Kidney (tissue), 14 donors: ENCODE data around the gene TRIM27. TPM values are rescaled to one million over a fixed set of nuclear protein-coding genes. Genes with fewer than 3 reads are reported as not detected.

Experiments used
- DNase-seq, 5 donors: peaks; one replicate each; pipeline ENCODE4 v3.0.0-alpha.2; 2013 to 2020
- FAIRE-seq: peaks from 2 replicates; lab custom pipeline; 2012; peaks lifted over from hg19 to GRCh38; lab: Jason Lieb, UNC
- H3K27ac ChIP-seq, 2 donors: one replicate each; pipeline ENCODE4 v1.7.0; 2013; ENCODE audit warnings: low read depth in 2 of 2, low read length in 2 of 2, inconsistent platforms in 1 of 2
- H3K27me3 ChIP-seq: one replicate; pipeline ENCODE4 v1.7.1; 2013; ENCODE audit warnings: low read length, inconsistent platforms; ENCODE audit not compliant: control insufficient read depth, insufficient read depth
- H3K36me3 ChIP-seq, 3 donors: one replicate each; pipeline versions ENCODE4 v1.7.0 to v1.7.1; 2013; ENCODE audit warnings: low read length in 3 of 3, control low read depth in 1 of 3, inconsistent platforms in 1 of 3; ENCODE audit not compliant: insufficient read depth in 3 of 3, control insufficient read depth in 2 of 3
- H3K4me1 ChIP-seq, 3 donors: one replicate each; pipeline versions ENCODE4 v1.7.0 to v1.7.1; 2013; ENCODE audit warnings: low read length in 3 of 3, inconsistent platforms in 1 of 3, low read depth in 1 of 3; ENCODE audit not compliant: control insufficient read depth in 2 of 3, insufficient read depth in 2 of 3
- H3K4me3 ChIP-seq, 3 donors: one replicate each; pipeline versions ENCODE4 v1.7.0 to v1.8.1; 2013; ENCODE audit warnings: low read length in 3 of 3, control low read depth in 1 of 3, inconsistent platforms in 1 of 3
- H3K9ac ChIP-seq, 3 donors: one replicate each; pipeline versions ENCODE4 v1.7.0 to v1.7.1; 2013; ENCODE audit warnings: low read length in 3 of 3, control low read depth in 1 of 3, inconsistent platforms in 1 of 3
- H3K9me3 ChIP-seq, 3 donors: one replicate each; pipeline versions ENCODE4 v1.7.0 to v1.7.1; 2013; ENCODE audit warnings: low read length in 3 of 3, control low read depth in 1 of 3, inconsistent platforms in 1 of 3; ENCODE audit not compliant: control insufficient read depth in 2 of 3, insufficient read depth in 1 of 3
- intact Hi-C: fragments of 100-400 bp; cut with DNase I; formaldehyde crosslinking; loops from one replicate; pipeline ENCODE4 v1.11.1; 2022
- polyA plus RNA-seq: library from polyadenylated mRNA; stranded (reverse); fragments of 350-450 nt; fragmentation: Illumina TruSeq; extraction: RNeasy Lipid Tissue Mini Kit (QIAGEN cat#74804); gene quantifications from one replicate; pipeline ENCODE4 v1.2.3, GENCODE V29; 2014; ENCODE audit warnings: low read depth, low replicate concordance; ENCODE audit not compliant: insufficient read depth
- total RNA-seq: library from RNA; stranded (reverse); fragmentation: NEBNext Ultra II Directional; extraction: Animal tissue kit (Norgen Biotek cat#: 25700); gene quantifications from one replicate; pipeline ENCODE4 v1.2.1, GENCODE V29; 2021
- TF ChIP-seq, protein P1 (sequence below): IDR thresholded peaks from 3 replicates; pipeline ENCODE4 v1.5.1; 2012; ENCODE audit warnings: mild to moderate bottlenecking, moderate library complexity, borderline replicate concordance; ENCODE audit not compliant: insufficient read depth; ENCODE audit errors: extremely low read depth
- donor health status: control.
- donor health status: control.
- donor health status: control.
- donor health status: control.
- donor health status: control.
- donor health status: DM: yes; HTN: yes; CAD: no.
- donor health status: Normal renal cell carcinoma (clear cell type).

TRIM27 gene
- total and polyA plus RNA-seq, 2 donors from 2014 or later: 33.9 to 47.7 TPM

DNA sequence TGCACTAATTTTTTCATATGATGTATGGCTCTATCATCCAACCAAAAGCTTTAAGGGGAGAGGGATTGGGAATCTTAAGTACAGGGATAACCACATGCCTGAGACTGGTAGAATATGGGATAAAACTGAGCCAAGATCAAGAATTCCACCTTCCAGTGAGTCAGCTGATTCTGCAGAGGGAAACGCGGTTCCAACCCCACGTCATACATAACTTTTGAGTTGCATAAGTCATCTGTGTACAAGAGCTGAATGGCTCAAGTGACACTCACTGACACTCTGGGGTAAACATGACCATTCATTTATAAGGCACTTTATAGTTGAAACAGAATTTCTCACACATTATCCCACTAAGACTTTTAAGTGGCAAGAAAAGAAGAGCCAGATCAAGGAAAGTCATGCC is 16.4 kb downstream of the TRIM27 start:
- no peaks in the 10 kb centered on the region for H3K27me3 ChIP-seq
- H3K4me1 ChIP-seq: no peaks in the 10 kb centered on the region
- H3K36me3 ChIP-seq: peaks cover 16 to 59% (median 52%) of the 10 kb centered on the region in 3 donors
- H3K9me3 ChIP-seq: no peaks in the 10 kb centered on the region
- TF ChIP-seq, protein P1, sequence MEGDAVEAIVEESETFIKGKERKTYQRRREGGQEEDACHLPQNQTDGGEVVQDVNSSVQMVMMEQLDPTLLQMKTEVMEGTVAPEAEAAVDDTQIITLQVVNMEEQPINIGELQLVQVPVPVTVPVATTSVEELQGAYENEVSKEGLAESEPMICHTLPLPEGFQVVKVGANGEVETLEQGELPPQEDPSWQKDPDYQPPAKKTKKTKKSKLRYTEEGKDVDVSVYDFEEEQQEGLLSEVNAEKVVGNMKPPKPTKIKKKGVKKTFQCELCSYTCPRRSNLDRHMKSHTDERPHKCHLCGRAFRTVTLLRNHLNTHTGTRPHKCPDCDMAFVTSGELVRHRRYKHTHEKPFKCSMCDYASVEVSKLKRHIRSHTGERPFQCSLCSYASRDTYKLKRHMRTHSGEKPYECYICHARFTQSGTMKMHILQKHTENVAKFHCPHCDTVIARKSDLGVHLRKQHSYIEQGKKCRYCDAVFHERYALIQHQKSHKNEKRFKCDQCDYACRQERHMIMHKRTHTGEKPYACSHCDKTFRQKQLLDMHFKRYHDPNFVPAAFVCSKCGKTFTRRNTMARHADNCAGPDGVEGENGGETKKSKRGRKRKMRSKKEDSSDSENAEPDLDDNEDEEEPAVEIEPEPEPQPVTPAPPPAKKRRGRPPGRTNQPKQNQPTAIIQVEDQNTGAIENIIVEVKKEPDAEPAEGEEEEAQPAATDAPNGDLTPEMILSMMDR: no peak
- intact Hi-C loops: no loop called here
- no peak for FAIRE-seq
- DNase-seq: no peak
- H3K4me3 ChIP-seq: no peak overlapping the region
- no peak overlapping the region for H3K27ac ChIP-seq
- H3K9ac ChIP-seq: no peak overlapping the region

DNA sequence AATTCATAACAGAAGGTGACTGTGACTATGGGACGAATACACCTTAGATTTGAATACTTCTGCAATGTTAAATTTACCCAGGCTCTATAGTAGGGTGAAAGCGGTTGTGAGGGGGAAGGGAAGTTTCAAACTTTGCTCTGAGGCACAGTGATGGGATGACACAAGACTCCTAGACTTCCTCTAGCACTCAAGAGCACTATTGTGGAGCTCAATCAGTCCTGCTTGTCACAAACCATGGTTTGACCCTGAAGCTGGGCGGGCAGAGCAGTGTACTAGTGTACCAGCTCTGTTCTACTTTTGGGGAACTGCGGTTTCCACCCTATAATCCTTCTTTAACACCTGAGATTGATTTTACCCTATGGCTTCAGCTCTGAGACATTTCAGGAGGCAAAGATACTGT is 17.1 kb downstream of the TRIM27 start:
- no peaks in the 10 kb centered on the region for H3K4me1 ChIP-seq
- H3K4me3 ChIP-seq: no peak overlapping the region
- H3K36me3 ChIP-seq: peaks cover 16 to 58% (median 50%) of the 10 kb centered on the region in 3 donors
- no peak overlapping the region for H3K9ac ChIP-seq
- FAIRE-seq: no peak
- H3K9me3 ChIP-seq: no peaks in the 10 kb centered on the region
- intact Hi-C loops: no loop called here
- no peak overlapping the region for H3K27ac ChIP-seq
- H3K27me3 ChIP-seq: no peaks in the 10 kb centered on the region
- TF ChIP-seq, protein P1: no peak
- no peak for DNase-seq

DNA sequence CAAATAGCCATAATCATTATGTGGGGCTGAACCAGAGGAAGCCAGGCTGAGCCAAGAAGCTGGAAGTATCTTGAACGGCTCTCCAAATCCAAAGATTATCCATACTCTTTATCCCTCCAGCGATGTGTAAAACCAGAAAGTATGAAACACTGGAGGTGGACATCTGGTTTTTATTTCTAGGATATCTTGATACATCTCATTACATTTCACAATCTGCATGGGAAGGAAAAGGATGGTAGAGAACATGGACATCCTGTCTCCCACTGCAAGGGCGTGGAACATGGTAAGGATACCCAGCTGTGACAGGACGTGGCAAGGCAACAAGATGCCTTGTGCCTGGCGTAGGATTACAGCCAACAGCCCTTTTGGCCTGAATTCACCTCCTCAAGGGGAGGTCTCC is 20.1 kb downstream of the TRIM27 start:
- peaks cover 14 to 52% (median 38%) of the 10 kb centered on the region in 3 donors for H3K36me3 ChIP-seq
- no peaks in the 10 kb centered on the region for H3K9me3 ChIP-seq
- TF ChIP-seq, protein P1: no peak
- H3K4me1 ChIP-seq: no peaks in the 10 kb centered on the region
- FAIRE-seq (no peak), DNase-seq (no peak)
- intact Hi-C loops: no loop called here
- no peak overlapping the region for H3K27ac ChIP-seq
- no peak overlapping the region for H3K9ac ChIP-seq
- H3K27me3 ChIP-seq: no peaks in the 10 kb centered on the region
- no peak overlapping the region for H3K4me3 ChIP-seq

DNA sequence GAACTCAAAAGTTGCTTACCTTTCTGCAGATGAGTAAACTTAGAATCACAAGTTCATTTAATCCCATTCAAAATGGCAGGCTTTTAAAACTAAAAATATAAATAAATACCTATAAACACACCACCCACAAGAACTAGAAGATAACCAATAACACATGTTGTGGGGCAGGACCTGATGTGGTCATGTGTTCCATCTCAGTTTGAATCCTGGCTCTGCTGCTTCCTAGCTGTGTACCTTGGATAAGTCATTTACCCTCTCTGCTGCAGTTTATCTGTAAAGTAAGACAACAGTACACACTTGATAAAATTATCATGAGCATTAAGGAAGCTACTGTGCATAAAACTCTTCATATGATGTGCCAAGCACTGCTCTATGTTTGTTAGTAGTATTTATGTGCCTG is 22.0 kb downstream of the TRIM27 start:
- no peak for FAIRE-seq
- H3K9me3 ChIP-seq: no peaks in the 10 kb centered on the region
- peaks cover 10 to 35% (median 24%) of the 10 kb centered on the region in 3 donors for H3K36me3 ChIP-seq
- intact Hi-C loops: no loop called here
- H3K4me3 ChIP-seq: no peak overlapping the region
- H3K27me3 ChIP-seq: no peaks in the 10 kb centered on the region
- TF ChIP-seq, protein P1: no peak
- no peak for DNase-seq
- no peak overlapping the region for H3K9ac ChIP-seq
- H3K27ac ChIP-seq: no peak overlapping the region
- H3K4me1 ChIP-seq: no peaks in the 10 kb centered on the region
